ENCODE results near the gene FOXR1.

DNA sequence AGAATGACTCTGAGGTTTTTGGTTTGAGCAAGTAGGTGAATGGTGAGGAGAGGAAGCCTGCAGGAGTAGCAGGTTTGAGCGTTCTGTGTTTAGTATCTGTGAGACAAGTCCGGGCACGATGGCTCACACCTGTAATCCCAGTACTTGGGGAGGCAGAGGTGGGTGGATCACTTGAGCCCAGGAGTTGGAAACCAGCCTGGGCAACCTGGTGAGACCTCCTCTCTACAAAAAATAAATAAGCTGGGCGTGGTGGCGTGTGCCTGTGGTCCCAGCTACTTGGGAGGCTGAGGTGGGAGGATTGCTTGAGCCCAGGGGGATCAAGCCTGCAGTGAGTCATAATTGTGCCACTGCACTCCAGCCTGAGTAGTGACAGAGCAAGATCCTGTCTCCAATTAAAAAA is 16.7 kb downstream of the FOXR1 start:
- TF ChIP-seq, protein P1, sequence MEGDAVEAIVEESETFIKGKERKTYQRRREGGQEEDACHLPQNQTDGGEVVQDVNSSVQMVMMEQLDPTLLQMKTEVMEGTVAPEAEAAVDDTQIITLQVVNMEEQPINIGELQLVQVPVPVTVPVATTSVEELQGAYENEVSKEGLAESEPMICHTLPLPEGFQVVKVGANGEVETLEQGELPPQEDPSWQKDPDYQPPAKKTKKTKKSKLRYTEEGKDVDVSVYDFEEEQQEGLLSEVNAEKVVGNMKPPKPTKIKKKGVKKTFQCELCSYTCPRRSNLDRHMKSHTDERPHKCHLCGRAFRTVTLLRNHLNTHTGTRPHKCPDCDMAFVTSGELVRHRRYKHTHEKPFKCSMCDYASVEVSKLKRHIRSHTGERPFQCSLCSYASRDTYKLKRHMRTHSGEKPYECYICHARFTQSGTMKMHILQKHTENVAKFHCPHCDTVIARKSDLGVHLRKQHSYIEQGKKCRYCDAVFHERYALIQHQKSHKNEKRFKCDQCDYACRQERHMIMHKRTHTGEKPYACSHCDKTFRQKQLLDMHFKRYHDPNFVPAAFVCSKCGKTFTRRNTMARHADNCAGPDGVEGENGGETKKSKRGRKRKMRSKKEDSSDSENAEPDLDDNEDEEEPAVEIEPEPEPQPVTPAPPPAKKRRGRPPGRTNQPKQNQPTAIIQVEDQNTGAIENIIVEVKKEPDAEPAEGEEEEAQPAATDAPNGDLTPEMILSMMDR (IDR thresholded peaks at IDR 0.05; ENCODE audit: poor library complexity, severe bottlenecking) = no peak
- TF ChIP-seq, protein P2, sequence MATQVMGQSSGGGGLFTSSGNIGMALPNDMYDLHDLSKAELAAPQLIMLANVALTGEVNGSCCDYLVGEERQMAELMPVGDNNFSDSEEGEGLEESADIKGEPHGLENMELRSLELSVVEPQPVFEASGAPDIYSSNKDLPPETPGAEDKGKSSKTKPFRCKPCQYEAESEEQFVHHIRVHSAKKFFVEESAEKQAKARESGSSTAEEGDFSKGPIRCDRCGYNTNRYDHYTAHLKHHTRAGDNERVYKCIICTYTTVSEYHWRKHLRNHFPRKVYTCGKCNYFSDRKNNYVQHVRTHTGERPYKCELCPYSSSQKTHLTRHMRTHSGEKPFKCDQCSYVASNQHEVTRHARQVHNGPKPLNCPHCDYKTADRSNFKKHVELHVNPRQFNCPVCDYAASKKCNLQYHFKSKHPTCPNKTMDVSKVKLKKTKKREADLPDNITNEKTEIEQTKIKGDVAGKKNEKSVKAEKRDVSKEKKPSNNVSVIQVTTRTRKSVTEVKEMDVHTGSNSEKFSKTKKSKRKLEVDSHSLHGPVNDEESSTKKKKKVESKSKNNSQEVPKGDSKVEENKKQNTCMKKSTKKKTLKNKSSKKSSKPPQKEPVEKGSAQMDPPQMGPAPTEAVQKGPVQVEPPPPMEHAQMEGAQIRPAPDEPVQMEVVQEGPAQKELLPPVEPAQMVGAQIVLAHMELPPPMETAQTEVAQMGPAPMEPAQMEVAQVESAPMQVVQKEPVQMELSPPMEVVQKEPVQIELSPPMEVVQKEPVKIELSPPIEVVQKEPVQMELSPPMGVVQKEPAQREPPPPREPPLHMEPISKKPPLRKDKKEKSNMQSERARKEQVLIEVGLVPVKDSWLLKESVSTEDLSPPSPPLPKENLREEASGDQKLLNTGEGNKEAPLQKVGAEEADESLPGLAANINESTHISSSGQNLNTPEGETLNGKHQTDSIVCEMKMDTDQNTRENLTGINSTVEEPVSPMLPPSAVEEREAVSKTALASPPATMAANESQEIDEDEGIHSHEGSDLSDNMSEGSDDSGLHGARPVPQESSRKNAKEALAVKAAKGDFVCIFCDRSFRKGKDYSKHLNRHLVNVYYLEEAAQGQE (IDR thresholded peaks at IDR 0.05; ENCODE audit: borderline replicate concordance) = no peak
- TF ChIP-seq RAD21 (conservative IDR thresholded peaks at IDR 0.05) = no peak
- TF ChIP-seq EP300 (conservative IDR thresholded peaks at IDR 0.05; ENCODE audit: poor library complexity, severe bottlenecking) = no peak

Data from neural cell (in vitro differentiated cells).